Measurements from ENCODE around the gene SHTN1.

The SHTN1 gene

DNA sequence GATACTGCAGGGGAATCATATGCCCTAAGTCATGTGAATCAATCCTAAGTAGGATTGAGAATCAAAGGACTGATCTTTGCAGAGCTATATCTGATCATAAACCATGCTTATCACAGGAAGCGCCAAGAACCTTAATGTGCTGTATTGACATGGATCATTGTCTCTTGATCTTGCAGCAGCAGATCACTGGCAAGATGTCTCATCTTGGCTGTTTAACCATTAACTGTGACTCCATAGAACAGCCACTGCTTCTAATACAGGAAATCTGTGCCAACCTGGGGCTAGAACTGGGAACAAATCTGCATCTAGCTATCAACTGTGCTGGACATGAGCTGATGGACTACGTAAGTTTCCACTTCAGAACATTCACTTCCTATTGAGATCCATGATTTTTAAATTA is 134.0 kb downstream of the SHTN1 start:
- no peak for DNase-seq (ENCODE audit: low read depth in 2 of 2)

DNA sequence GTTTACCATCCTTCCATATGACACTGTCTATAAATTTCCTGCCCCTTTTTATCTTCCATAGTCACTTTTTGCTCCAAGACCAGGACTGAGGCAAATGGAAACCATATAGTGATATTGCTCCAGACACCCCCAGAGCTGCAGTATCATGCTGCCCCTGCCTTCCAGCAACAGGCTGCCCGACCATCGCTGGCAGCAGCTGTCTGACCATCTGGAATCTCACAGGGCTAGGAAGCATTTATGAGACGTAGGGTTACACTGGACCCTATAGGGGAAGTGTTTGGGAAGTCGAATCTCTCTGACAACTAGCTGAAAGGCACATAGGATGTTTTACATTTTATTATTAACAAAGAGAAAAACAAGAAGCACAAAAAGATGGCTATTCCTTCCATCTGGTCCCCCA is 136.3 kb downstream of the SHTN1 start:
- DNase-seq (ENCODE audit: low read depth in 2 of 2), result no peak

DNA sequence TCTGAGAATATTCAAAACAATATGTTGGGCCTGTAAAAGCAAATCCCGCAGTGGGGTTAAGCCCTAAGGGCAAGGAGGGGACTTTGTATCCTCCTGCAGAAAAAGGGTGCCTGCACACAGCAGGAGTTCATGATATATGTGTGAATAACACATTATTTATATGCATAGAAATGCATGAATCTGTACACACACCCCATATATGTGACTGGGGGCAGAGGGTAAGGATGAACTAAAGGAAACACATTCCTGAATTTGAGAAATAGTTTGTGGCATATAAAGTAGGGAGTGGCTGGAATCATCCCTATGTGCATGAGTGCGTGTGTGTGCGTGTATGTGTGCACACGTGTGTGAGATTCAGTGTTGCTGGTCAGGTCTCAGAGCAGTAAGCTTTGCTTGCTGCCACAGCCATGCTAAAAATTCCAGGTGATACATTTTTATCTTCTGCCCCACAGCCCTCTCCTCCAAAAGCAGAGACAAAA is 136.8 kb downstream of the SHTN1 start:
- DNase-seq (ENCODE audit: low read depth in 2 of 2), result no peak

DNA sequence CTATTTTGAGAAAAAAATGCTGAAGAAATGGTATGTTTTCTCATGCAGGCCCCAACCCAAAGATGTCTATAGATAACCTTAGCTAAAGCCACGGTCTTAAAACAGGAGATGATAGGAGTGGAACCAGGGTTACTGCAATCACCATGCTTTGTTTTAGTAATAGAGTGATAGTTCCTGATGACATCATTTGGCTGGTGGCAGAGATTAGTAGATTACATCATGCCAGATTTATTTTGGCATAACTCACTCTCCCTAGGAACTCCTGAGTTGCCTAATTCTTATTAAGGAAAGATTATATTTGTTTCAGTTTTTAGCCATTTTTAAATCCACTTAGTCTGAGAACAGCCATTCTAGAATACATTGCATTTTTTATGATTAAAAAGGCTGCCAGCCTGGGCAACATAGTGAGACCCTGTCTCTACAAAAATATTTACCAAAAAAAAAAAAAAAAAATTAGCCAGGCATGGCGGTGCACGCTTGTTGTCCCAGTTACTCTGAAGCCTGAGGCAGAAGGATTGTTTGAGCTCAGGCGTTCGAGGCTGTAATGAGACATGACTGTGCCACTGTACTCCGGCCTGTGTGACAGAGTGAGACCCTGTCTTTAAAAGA is 137.9 kb downstream of the SHTN1 start:
- DNase-seq (ENCODE audit: low read depth in 2 of 2), result no peak

DNA sequence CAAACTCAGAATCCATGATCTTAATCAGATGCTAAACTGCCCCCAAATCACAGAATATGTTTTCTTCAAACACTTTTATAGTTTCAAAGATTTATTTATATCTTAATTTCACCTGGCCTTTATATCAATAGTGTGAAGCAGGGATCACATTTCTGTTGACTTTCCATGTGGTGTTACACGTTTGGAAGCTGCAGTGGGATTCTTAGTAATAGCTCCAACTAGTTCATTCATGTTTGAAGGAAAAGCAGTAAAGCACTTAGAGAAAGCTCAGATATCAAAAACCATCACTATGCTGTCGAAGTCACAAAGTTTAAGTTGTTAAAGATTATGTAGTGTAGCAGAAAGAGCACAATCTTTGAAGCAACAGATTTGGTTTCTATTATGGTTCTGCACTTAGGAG is 138.9 kb downstream of the SHTN1 start:
- no peak for DNase-seq (ENCODE audit: low read depth in 2 of 2)

DNA sequence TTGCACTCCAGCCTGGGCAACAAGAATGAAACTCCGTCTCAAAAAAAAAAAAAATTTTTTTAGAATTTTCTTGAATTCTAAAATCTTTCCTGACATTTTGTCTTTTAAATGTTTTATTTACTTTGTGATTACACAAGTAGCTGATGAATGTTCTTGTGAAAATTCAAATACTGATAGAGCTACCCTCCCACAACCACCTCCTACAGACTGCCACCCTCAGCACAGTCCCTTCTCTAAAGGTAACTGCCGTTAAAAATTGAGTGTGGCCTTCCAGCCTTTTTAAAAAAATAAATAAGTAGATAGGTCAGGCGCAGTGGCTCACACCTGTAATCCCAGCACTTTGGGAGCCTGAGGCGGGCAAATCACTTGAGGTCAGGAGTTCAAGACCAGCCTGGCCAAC is 140.6 kb downstream of the SHTN1 start:
- no peak for DNase-seq (ENCODE audit: low read depth in 2 of 2)

DNA sequence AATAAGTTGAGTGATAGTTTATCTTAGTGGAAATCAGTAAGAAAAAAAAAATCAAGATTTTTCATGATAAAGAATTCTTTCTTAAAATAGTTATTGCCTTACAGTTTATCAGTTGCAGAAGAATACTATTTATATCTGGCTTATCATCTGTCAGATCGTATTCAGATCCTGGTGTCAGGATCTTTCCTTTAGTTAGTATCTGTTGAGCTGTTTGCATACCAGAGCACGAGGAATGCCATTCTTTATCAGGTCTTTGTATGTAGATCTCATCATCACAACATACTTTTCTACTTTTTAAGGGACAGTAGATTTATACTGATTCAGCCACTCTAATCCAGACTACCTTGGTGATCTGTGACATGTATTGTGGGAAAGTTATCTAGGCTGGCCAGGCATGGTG is 143.2 kb downstream of the SHTN1 start:
- no peak for DNase-seq (ENCODE audit: low read depth in 2 of 2)

DNA sequence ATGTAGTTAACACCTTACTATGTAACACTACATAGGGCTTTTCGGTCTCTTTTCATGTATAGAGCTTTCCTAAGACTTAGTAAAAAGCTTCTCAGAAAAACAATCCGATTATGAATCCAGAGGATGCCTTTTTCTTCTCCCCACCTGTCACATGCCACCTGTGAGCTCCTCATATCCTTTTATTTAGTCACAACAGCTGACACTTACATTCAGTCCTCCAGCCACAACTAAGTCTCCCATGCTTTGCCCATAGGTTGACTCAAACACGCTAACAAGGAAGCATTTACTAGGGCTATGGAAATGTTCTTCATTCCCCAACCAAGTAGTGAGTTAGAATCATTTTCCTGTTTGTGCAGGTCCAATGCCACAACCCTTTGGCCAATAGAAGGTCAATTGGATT is 147.8 kb downstream of the SHTN1 start:
- no peak for DNase-seq (ENCODE audit: low read depth in 2 of 2)

DNA sequence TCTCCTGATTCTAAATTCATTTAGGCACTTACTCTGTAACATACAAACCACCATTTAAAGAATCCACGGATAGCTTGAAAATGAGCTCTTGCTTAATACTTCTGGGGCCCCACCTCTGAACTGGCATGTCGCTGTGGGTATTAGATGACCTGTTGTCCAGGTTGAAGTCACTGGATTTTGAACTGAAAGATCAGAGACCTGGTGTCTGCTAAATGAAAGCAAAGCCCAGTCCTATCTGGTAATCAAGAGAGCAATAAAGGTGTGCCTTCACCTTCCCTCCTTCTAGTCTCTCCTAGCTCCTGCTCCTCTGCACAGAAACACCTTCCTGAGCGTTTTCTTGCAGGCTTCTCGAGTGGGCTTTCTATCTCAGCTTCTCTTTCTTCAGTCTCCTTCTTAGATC is 151.3 kb downstream of the SHTN1 start:
- no peak for DNase-seq (ENCODE audit: low read depth in 2 of 2)

DNA sequence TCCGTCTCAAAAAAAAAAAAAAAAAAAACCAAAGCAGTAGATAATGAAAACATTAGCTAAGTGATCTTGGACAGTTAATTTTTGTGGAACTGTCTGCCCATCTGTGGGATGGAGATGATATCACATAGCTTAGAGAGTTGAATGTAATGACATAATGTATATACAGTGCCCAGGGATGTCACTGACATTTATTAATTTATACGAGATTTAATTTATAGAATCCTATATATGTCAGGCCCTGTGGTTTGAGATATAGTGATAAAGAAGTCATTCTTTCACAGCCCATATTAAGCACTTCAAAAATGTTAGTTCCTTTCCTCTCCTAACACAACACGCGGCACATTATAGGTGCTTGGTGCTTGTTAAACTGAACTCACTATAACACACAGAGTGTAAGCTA is 151.7 kb downstream of the SHTN1 start:
- no peak for DNase-seq (ENCODE audit: low read depth in 2 of 2)

DNA sequence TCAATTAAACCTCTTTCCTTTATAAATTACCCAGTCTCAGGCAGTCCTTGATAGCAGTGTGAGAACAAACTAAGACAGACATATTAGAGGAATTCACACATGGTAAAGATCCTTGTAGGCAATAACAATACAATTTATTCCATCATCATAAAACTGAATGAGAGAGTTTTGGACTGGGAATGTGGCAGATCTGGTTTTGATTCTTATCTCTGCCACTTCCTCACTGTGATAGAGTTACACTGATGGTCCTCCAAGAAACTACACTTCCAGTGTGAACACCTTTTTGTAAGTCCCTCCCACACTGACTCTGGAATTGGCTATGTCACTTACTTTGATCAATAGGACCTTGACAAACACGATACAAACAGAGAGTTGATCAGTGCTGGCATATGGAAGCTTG is 152.7 kb downstream of the SHTN1 start:
- DNase-seq (ENCODE audit: low read depth in 2 of 2), result no peak

DNA sequence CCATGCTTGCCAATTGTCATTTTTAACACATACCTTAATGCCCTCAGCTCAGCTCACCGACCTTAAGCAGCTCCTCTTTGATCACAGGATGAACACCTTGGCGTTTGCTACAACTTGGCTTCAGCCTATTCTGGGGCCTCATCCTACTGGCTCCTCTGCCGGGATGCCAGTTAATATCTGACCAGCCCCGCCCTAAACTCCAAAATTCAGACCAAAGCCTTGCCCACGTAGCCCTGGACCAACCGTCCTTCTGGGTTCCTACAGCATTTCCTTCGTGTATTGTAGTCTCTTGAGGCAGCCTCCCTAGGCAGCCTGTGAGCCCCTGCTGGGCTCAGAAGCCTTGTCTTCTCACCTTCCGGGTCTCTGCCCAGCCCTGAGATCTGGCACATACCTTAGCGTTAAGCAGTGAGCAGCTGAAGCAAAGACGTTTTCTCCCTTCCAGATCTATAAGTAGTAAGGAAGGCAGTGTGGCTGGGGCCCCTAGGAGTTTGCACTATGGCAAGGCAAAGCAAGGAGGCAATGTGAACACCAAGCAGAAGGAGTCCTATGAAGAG is 154.9 kb downstream of the SHTN1 start:
- DNase-seq (ENCODE audit: low read depth in 2 of 2), result no peak

DNA sequence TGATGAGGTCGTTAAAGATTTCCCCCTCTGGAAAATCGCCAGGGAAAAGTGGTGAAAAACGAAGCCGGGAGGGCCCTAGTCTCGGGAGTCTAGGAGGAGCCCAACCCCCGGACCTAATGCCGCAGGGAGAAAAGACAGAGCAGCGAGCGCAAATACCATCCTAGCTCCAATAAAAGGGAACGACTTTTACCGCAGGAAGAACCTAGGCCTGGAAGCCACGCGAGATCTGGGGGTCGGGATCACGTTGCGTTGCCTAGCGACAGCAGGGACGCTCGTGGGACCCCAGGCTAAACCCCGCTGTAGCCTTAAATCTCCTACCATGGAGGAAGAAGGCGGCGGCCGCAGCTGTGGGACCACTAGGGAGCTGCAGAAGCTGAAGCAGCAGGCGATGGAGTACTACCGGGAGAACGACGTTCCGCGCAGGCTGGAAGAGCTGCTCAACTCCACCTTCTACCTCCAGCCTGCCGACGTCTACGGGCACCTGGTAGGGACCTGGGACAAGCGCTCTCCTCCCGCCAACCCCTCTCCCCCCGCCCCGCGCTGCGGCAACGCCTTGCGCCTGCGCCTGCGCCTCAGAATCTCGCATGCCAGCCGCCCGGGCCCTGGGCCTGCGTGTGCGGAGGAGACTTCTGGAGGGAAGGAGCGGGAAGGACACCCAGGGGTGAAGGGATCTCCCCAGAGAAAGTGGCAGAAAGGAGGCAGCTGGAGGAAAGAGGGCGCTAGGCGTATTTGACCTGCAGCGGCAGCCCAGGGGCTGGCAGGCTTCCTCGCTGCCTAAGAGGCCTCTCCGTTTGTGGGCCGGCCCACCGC is 155.5 kb downstream of the SHTN1 start, which contains the start of gene ENO4:
Gene ENO4, plus strand, starts transcription at position 252 of the 810 bp plus-strand sequence. Its CDS starts 68 bp downstream, at position 320.
- no peak for DNase-seq (ENCODE audit: low read depth in 2 of 2)

DNA sequence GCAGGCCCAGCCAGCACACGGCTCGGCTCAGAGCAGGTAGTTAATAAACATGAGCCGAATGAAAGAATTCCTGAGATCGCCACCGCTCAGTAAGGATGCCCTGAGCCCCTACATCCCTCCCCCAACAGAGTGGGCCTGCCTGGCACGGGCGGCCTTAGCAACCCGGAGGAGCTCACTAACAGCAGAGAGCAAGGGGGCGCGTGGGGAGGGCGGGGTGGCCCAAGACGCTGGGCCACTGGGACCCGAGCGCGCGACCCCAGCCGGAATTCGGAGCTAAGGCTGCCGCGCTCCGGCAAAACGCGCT is 156.1 kb downstream of the SHTN1 start:
- no peak for DNase-seq (ENCODE audit: low read depth in 2 of 2)

DNA sequence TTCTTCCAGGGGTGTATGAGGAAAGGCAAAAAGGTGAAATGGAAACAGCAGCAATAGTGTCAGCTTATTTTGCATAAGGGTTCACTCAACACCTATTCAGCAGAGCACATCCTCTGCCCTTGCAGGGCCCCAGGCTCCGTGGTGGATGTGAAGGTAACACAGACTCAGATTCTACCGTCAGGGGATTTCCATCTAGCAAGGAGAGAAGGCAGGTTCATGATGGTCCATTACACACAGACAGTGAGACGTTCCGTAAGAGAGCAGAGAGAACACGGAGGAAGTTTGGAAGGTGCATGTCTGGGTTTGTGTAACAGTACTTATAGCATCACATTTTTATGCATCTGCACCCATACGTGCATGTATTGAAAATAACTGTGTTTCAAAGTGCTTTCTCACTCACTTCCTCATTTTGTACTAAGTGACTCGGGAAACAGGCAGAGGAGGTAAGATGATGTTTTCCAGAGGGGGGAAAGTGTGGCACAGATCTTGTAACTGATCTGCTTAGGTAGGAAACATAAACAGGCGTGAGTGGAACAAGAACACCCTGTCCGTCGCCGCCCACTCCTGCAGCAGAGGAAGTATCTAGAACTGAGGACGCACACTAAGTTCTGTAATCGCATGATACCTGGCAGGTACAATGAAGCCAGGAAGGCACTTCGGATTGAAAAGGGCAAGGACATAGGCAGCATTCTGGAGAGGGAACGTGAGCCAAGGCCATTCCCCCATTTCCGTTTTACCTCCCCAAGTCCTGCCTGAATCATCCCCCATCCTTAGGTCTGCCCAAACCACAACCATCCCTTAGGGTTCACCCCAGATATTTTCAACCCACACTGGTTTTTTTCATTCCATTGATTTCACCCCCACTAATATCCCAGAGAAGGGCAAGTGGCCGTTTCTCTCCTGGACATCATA is 156.7 kb downstream of the SHTN1 start:
- DNase-seq (ENCODE audit: low read depth in 2 of 2), result no peak

DNA sequence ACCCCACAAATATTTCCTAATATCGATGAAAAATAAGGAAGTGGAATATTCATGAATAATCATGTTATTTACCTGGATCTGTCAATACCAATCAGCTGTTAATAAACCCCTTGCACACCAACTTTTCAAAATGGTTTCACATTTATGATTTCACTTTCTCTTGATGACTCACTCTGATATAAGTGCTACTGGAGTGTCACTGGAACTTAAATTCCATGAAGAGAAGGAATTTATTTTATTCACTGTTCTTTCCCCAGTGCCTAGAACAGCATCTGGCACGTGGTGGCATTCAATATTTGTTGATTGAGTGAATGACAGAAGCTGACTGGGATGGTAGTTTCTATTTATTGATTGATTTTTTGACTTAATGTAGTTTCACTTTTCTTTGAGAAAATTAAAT is 159.2 kb downstream of the SHTN1 start:
- no peak for DNase-seq (ENCODE audit: low read depth in 2 of 2)

DNA sequence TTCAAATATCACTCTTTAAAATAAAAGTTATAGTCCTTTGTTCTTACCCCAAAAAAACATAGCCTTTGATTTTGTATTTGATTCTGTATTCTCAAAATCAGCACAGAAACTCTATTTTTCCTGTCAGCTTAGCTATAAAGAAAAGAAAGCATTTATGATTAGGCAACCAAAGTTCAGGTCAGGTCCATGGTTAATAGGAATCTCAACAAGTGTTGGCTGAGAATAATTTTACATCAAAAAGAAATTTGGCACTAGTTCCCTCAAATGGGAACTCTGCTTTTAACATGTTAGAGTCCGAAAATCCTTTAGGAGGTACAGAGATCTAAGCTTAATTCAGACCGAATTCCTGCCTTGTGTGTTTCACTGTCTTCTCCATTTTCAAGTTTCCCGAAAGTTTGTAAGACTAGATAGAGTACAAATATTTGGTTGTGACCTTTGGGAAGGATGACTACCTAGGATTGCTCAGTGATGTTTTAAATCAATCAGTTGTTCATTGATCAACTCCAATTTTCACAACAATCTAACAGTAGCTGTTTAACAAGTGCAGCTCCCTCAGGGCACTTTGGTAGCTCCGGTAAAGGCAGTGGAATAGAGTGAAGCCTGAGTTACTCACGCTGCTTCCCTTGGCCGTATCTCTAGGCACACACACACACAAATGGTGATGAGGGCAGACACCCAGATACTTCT is 164.5 kb downstream of the SHTN1 start:
- DNase-seq (ENCODE audit: low read depth in 2 of 2), result no peak

DNA sequence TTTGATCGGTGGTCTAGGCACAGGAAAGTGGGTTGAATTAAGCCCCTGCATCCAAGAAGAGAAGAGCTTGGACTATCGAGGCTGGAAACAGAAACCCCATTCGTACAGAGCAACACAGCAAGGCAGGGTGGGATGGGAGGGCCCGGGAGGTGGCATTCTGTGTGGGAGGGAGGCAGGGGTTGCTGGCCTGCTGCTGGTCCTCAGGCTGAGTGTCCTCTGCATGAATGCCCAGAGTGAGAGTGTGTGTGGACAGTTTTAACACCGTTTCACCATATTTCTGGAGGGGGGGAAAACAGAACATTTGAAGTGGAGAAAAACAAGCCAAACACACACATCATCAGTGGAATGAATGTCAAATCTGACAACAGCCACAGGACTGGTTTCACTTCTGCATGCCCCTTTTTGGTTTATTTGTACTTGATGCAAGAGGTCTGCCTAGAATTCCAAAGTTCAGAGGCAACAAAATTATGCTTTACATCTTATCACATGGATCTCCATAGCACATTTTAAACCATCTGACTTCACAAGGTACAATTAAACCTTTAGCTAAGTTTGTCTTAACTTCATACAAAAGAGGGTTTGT is 166.8 kb downstream of the SHTN1 start:
- DNase-seq (ENCODE audit: low read depth in 2 of 2), result no peak

DNA sequence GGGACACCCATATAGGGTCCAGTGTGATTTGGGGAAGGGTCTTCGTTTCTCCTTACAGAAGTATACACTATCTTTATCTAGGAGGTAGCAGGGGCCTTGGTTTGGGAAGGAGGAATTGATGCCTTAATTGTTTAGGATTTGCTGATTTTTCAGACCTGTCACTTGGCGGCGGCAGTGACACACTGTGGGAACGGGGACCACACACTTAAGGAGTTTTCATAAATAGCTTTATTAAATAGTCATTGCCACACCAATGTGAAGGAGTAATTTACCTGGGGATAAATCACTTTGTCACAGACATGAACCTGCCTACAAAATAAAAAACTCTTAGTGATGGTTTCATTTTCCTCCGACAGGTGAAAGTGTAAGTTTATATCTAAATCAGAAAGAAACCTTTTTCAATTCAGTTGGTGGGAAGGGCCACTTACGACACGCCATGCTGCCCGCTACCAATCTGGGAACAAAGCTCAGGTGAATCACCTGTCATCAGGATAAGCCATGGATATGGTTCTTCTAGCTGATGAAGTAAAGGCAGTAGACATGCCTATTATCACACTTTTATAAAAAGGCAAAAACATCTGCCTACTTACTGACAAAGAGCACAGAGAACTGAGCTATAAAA is 168.0 kb downstream of the SHTN1 start:
- DNase-seq (ENCODE audit: low read depth in 2 of 2), result no peak

DNA sequence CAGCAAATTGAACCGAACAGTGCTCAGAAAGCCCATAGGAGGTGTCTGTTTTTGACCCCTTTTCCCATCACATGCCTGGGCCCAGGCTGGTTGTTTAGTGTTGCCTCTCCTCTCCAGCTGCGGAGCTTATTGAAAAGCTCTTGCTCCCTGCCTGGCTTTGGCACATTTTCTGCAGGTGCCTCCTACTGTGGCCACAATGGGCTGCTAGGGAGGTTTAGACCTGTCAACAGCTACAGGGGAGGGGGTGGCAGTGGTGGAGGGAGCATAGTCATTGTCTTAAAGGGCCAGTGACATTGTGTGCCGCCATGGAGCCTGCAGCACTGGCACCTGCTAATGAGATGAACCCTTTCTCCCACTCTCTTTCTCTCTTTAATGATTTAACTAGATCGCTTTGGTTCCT is 168.9 kb downstream of the SHTN1 start:
- DNase-seq (ENCODE audit: low read depth in 2 of 2), result no peak

DNA sequence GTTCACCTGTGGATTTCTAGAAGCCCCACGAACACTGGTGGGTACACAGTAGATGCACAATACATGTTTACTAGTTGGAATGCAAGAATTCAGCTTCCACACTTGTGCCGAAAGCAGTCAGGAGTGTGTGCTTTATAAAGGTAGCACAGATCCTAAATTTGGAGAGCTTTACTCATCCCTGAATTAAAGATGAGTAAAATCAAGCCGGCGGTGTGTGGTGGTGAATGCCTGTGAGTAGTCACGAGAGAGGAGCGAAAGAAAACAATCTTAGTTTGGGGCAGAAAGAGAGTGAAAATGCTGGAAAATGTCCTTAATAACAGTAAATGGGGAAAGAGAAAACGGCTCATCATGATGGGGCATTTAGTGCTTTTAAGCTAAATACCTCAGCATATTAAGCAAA is 169.3 kb downstream of the SHTN1 start:
- no peak for DNase-seq (ENCODE audit: low read depth in 2 of 2)

Measured in stimulated activated CD8-positive, alpha-beta memory T cell treated with anti-CD3 and anti-CD28 coated beads, Interleukin-2, amount 100 ng/mL, for 1 hour (primary cell).